ENCODE results near the gene REV3L.

DNA sequence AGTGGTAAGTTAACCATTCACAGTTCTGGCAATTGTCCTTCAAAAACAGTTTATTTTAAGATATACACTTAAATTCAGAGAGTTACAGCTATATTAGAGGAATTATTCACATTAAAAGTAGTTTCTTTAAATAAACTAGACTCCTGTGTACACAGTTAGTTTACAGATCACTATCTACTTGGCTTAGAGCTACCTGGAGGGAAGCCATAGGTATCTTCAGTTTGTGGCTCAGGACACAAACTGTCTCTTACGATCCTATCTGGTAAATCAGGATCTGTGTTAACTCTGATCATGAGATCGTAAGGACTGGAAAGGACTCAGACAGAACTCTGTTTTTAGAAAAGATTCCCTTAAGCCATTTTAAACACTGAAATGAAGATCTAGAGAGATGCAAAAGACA is 160.9 kb downstream of the REV3L start:
- no peak for TF ChIP-seq CTCF (IDR thresholded peaks at IDR 0.05)
- TF ChIP-seq POLR2AphosphoS5 (IDR thresholded peaks at IDR 0.05) = no peak
- TF ChIP-seq EP300 (IDR thresholded peaks at IDR 0.05) = no peak
- TF ChIP-seq POLR2A (IDR thresholded peaks at IDR 0.05; ENCODE audit: low read depth) = no peak

Measured in esophagus muscularis mucosa (tissue), 4 donors.